ENCODE measurements around the gene NRP1.

NRP1 gene

DNA sequence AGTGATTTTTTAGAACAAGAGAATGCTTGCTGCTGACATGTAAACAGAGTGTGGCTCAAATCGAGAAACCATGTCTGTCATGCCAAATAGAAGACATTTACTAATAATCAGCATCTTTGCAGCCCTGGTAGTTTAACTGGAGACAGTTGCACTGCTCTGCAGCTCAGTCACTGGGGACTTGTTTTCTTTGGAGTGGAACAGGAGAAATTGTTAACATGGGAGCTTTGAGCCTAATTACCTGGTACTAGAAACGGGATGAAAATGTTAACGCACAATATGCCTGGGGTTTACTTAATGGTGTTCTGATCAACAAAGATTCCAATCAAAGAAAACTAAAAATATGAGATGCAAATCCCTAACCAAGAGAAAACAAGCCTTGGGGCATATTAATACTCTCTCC lies 153.5 kb downstream of the NRP1 start:
- no peak for ATAC-seq (ENCODE audit: low read depth)
- TF ChIP-seq, protein P1, sequence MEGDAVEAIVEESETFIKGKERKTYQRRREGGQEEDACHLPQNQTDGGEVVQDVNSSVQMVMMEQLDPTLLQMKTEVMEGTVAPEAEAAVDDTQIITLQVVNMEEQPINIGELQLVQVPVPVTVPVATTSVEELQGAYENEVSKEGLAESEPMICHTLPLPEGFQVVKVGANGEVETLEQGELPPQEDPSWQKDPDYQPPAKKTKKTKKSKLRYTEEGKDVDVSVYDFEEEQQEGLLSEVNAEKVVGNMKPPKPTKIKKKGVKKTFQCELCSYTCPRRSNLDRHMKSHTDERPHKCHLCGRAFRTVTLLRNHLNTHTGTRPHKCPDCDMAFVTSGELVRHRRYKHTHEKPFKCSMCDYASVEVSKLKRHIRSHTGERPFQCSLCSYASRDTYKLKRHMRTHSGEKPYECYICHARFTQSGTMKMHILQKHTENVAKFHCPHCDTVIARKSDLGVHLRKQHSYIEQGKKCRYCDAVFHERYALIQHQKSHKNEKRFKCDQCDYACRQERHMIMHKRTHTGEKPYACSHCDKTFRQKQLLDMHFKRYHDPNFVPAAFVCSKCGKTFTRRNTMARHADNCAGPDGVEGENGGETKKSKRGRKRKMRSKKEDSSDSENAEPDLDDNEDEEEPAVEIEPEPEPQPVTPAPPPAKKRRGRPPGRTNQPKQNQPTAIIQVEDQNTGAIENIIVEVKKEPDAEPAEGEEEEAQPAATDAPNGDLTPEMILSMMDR (IDR thresholded peaks at IDR 0.05; ENCODE audit: poor library complexity, severe bottlenecking): no peak

DNA sequence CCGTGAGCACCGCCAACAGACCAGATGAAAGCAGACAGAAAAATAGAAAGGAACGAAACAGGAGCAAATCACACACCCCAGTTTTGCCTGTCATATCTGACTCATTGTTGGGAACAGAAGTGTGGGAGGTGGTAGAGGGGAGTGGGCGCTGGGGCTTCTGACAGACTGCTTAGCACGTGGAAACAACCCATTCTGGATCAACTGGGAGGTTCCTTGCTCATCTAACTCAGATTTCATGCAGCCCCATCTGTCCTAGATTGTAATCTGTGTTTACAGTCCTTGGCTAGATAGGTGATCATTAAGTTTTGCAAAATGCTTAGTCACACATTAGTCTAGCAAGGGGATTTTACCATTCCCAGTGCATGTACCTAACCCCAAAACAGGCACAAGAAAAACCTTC lies 154.1 kb downstream of the NRP1 start:
- H3K27ac ChIP-seq (ENCODE audit: poor library complexity, severe bottlenecking): no peak overlapping the region
- DNase-seq (ENCODE audit: low spot score): no peak

More for the DNA sequence above, 153.5 kb downstream of the NRP1 start:
- Histone ChIP-seq H3K9me3 (ENCODE audit: severe bottlenecking) (no peaks in the 10 kb centered on the region), H3K36me3 (ENCODE audit: low read depth) (peaks cover 71% of the 10 kb centered on the region), H3K27me3 (ENCODE audit: insufficient read depth, poor library complexity, severe bottlenecking) (no peaks in the 10 kb centered on the region), H3K4me3 (ENCODE audit: severe bottlenecking) (no peak overlapping the region), H3K4me1 (ENCODE audit: insufficient read depth, poor library complexity, severe bottlenecking) (no peaks in the 10 kb centered on the region), H3K27ac (ENCODE audit: poor library complexity, severe bottlenecking) (no peak overlapping the region)
- no peak for DNase-seq (ENCODE audit: low spot score)

DNA sequence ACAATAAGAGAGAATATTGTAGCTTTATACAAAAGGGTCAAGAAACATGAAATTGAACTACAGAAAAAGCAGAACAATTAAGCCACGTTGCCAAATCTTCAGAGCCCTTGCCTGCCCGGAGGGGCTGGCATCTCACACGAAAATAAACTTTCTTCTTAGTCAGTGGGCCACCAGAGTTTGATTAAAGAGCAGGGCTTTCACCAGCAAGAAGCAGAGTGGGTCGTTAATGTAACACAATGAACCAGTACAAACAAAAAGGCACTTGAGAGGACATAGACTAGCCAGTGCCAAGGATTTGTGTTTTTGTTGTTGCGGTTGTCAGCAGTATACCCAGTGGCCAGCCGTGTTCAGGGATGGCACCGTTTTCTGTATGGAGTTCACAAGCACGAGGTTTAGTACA lies 155.4 kb downstream of the NRP1 start:
- Histone ChIP-seq H3K4me3 (ENCODE audit: severe bottlenecking) (no peak overlapping the region), H3K9me3 (ENCODE audit: severe bottlenecking) (no peaks in the 10 kb centered on the region), H3K4me1 (ENCODE audit: insufficient read depth, poor library complexity, severe bottlenecking) (no peaks in the 10 kb centered on the region), H3K36me3 (ENCODE audit: low read depth) (peaks cover 53% of the 10 kb centered on the region), H3K27ac (ENCODE audit: poor library complexity, severe bottlenecking) (no peak overlapping the region), H3K27me3 (ENCODE audit: insufficient read depth, poor library complexity, severe bottlenecking) (no peaks in the 10 kb centered on the region)
- TF ChIP-seq, protein P1 (IDR thresholded peaks at IDR 0.05; ENCODE audit: poor library complexity, severe bottlenecking): no peak
- no peak for ATAC-seq (ENCODE audit: low read depth)
- no peak for DNase-seq (ENCODE audit: low spot score)

More for the DNA sequence above, 154.1 kb downstream of the NRP1 start:
- Histone ChIP-seq H3K27me3 (ENCODE audit: insufficient read depth, poor library complexity, severe bottlenecking) (no peaks in the 10 kb centered on the region), H3K36me3 (ENCODE audit: low read depth) (peaks cover 66% of the 10 kb centered on the region), H3K4me3 (ENCODE audit: severe bottlenecking) (no peak overlapping the region), H3K9me3 (ENCODE audit: severe bottlenecking) (no peaks in the 10 kb centered on the region), H3K4me1 (ENCODE audit: insufficient read depth, poor library complexity, severe bottlenecking) (no peaks in the 10 kb centered on the region)
- TF ChIP-seq, protein P1 (IDR thresholded peaks at IDR 0.05; ENCODE audit: poor library complexity, severe bottlenecking): no peak
- ATAC-seq (ENCODE audit: low read depth): no peak

DNA sequence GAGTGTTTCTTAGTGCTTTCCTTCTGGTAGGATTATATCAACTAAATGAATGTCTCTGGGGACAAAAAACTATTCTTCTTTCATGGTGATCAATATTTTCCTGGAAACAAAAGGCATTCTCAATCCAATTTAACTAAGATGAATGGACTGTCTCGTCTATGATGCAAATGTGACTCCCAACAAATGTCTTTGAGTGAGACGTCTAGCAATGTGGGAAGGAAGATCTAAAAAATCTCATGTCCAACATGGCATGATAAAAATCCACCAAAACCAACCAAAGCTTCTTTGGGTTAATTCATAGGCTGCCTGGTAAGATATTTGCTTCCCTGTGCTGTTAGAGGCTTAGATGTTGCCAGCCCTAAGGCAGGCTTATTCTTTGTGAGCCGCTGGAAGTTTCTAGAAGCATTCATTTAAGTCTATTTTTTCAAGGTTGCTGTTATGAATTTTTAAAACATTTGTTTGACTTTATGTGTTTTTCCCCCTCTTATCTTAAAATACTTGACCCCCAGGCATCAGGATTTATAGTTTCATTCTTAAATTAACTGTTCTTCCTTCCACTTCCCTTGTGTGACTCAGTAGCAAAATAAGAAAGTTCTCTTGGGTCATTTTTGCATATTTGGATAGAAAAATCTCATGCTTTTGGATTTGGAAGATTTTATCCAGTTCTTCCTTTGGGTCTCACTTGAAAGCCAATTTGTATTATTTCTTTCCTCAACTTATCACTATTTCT lies 156.3 kb downstream of the NRP1 start:
- Histone ChIP-seq H3K27me3 (ENCODE audit: insufficient read depth, poor library complexity, severe bottlenecking) (no peaks in the 10 kb centered on the region), H3K36me3 (ENCODE audit: low read depth) (peaks cover 50% of the 10 kb centered on the region), H3K4me1 (ENCODE audit: insufficient read depth, poor library complexity, severe bottlenecking) (no peaks in the 10 kb centered on the region), H3K4me3 (ENCODE audit: severe bottlenecking) (no peak overlapping the region), H3K27ac (ENCODE audit: poor library complexity, severe bottlenecking) (no peak overlapping the region), H3K9me3 (ENCODE audit: severe bottlenecking) (no peaks in the 10 kb centered on the region)
- ATAC-seq (ENCODE audit: low read depth): no peak
- DNase-seq (ENCODE audit: low spot score): no peak
- TF ChIP-seq, protein P1 (IDR thresholded peaks at IDR 0.05; ENCODE audit: poor library complexity, severe bottlenecking): no peak

DNA sequence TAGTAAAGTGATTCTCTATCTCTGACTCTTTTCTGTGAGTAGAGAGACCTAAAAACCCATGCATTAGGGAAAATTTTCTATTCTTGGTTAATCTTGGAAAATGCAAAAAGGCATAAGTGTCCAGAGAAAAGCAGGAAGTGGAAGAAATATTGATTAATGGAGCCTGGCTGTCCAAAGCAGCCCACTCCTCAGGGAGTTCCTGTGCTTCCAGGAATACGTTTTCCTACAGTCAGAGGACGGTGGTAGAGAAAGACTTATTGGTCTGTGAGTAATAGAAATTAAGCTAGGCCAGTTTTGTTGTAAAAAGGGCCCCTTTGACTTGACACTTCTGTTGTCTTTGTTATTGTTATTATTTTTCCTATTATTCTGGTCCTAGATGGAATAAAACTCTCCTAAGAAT lies 157.8 kb downstream of the NRP1 start:
- no peaks in the 10 kb centered on the region for H3K4me1 ChIP-seq (ENCODE audit: insufficient read depth, poor library complexity, severe bottlenecking)
- H3K4me3 ChIP-seq (ENCODE audit: severe bottlenecking): no peak overlapping the region
- H3K27ac ChIP-seq (ENCODE audit: poor library complexity, severe bottlenecking): no peak overlapping the region
- H3K36me3 ChIP-seq (ENCODE audit: low read depth): peaks cover 39% of the 10 kb centered on the region
- ATAC-seq (ENCODE audit: low read depth): no peak
- H3K27me3 ChIP-seq (ENCODE audit: insufficient read depth, poor library complexity, severe bottlenecking): no peaks in the 10 kb centered on the region
- no peak for DNase-seq (ENCODE audit: low spot score)
- no peaks in the 10 kb centered on the region for H3K9me3 ChIP-seq (ENCODE audit: severe bottlenecking)
- TF ChIP-seq, protein P1 (IDR thresholded peaks at IDR 0.05; ENCODE audit: poor library complexity, severe bottlenecking): no peak
